HEK293 (cell line): ENCODE data around the gene SLA2.

Experiments
- CTCF ChIA-PET: fragments of 350-600 bp; formaldehyde crosslinking; extraction: SDS; loops from one replicate; lab custom pipeline; 2021; ENCODE audit warnings: antibody characterized with exemption; lab: Yijun Ruan, JAX
- POLR2A ChIA-PET: fragments of 300-600 bp; formaldehyde crosslinking; extraction: SDS; loops from one replicate; lab custom pipeline; 2020; ENCODE audit warnings: antibody characterized with exemption, inconsistent platforms; lab: Yijun Ruan, JAX
- H3K27ac ChIP-seq: fragments of 200-500 bp; sonication (Bioruptor generic); 2 replicates; pipeline ENCODE4 v1.5.1; 2014; ENCODE audit warnings: low read depth, low read length, control low read depth, inconsistent platforms; ENCODE audit errors: extremely low read depth
- H3K36me3 ChIP-seq, 2 experiments: fragments of 200-500 bp in 1 of 2; sonication (Bioruptor generic) in 1 of 2; 1 replicate in 1 of 2; 2 replicates in 1 of 2; pipeline ENCODE4 v1.5.1; 2014 to 2017; ENCODE audit warnings: inconsistent platforms in 2 of 2, low read length in 2 of 2; ENCODE audit not compliant: control insufficient read depth in 2 of 2, insufficient read depth in 1 of 2
- H3K4me1 ChIP-seq: fragments of 200-500 bp; sonication (Bioruptor generic); 2 replicates; pipeline ENCODE4 v1.5.1; 2014; ENCODE audit warnings: mild to moderate bottlenecking, low read length, inconsistent platforms; ENCODE audit not compliant: control insufficient read depth, insufficient read depth
- H3K4me3 ChIP-seq: 2 replicates; pipeline ENCODE4 v1.5.1; 2011; ENCODE audit warnings: low read depth, mild to moderate bottlenecking, control low read depth, low read length, moderate library complexity
- H3K9me3 ChIP-seq: fragments of 200-500 bp; sonication (Bioruptor generic); 2 replicates; pipeline ENCODE4 v1.5.1; 2014; ENCODE audit warnings: low read depth, low read length, inconsistent platforms; ENCODE audit not compliant: control insufficient read depth, insufficient read depth
- BCL11B ChIP-seq: fragments of 450-650 bp; formaldehyde crosslinking; IDR thresholded peaks from 2 replicates; pipeline ENCODE4 v1.5.1; 2016; ENCODE audit warnings: low read depth, missing biosample characterization, missing genetic modification characterization
- EGR2 ChIP-seq: fragments of 450-650 bp; formaldehyde crosslinking; IDR thresholded peaks from 2 replicates; pipeline ENCODE4 v1.5.1; 2016; ENCODE audit warnings: low read depth, missing biosample characterization, missing genetic modification characterization
- GLI4 ChIP-seq: fragments of 450-650 bp; formaldehyde crosslinking; IDR thresholded peaks from 2 replicates; pipeline ENCODE4 v1.5.1; 2016; ENCODE audit warnings: missing biosample characterization, missing genetic modification characterization
- GLIS1 ChIP-seq: fragments of 450-650 bp; formaldehyde crosslinking; IDR thresholded peaks from 2 replicates; pipeline ENCODE4 v1.5.1; 2016; ENCODE audit warnings: missing biosample characterization, missing genetic modification characterization
- KLF10 ChIP-seq: fragments of 450-650 bp; IDR thresholded peaks from 2 replicates; pipeline ENCODE4 v1.5.1; 2018; ENCODE audit warnings: missing biosample characterization, mild to moderate bottlenecking, missing genetic modification characterization
- REPIN1 ChIP-seq: fragments of 450-650 bp; formaldehyde crosslinking; IDR thresholded peaks from 2 replicates; pipeline ENCODE4 v1.5.1; 2017; ENCODE audit warnings: missing biosample characterization, missing genetic modification characterization, low read depth
- SP2 ChIP-seq: fragments of 450-650 bp; formaldehyde crosslinking; IDR thresholded peaks from 2 replicates; pipeline ENCODE4 v1.5.1; 2016; ENCODE audit warnings: missing biosample characterization, missing genetic modification characterization
- SP3 ChIP-seq: fragments of 450-650 bp; formaldehyde crosslinking; IDR thresholded peaks from 2 replicates; pipeline ENCODE4 v1.5.1; 2016; ENCODE audit warnings: missing biosample characterization, missing genetic modification characterization
- ZBTB8A ChIP-seq: fragments of 450-650 bp; formaldehyde crosslinking; IDR thresholded peaks from 2 replicates; pipeline ENCODE4 v1.5.1; 2016; ENCODE audit warnings: missing biosample characterization, missing genetic modification characterization
- ZFHX2 ChIP-seq: fragments of 450-650 bp; formaldehyde crosslinking; conservative IDR thresholded peaks from 2 replicates; pipeline ENCODE4 v1.5.1; 2016; ENCODE audit warnings: missing biosample characterization, missing genetic modification characterization
- ZNF16 ChIP-seq: fragments of 450-650 bp; formaldehyde crosslinking; IDR thresholded peaks from 2 replicates; pipeline ENCODE4 v1.5.1; 2016; ENCODE audit warnings: low read depth, missing biosample characterization, missing genetic modification characterization
- ZNF174 ChIP-seq: fragments of 450-650 bp; formaldehyde crosslinking; IDR thresholded peaks from 2 replicates; pipeline ENCODE4 v1.5.0; 2017; ENCODE audit warnings: missing biosample characterization, mild to moderate bottlenecking, missing genetic modification characterization
- ZNF202 ChIP-seq: fragments of 450-650 bp; formaldehyde crosslinking; IDR thresholded peaks from 2 replicates; pipeline ENCODE4 v1.5.1; 2016; ENCODE audit warnings: missing biosample characterization, missing genetic modification characterization, borderline replicate concordance
- ZNF335 ChIP-seq: fragments of 450-650 bp; formaldehyde crosslinking; conservative IDR thresholded peaks from 2 replicates; pipeline ENCODE4 v1.5.1; 2016; ENCODE audit warnings: missing biosample characterization, missing genetic modification characterization
- ZNF350 ChIP-seq: fragments of 450-650 bp; formaldehyde crosslinking; IDR thresholded peaks from 2 replicates; pipeline ENCODE4 v1.5.0; 2017; ENCODE audit warnings: missing biosample characterization, mild to moderate bottlenecking, missing genetic modification characterization
- ZNF423 ChIP-seq: fragments of 450-650 bp; formaldehyde crosslinking; IDR thresholded peaks from 2 replicates; pipeline ENCODE4 v1.5.1; 2016; ENCODE audit warnings: missing biosample characterization, missing genetic modification characterization
- ZNF544 ChIP-seq: fragments of 450-650 bp; formaldehyde crosslinking; IDR thresholded peaks from 2 replicates; pipeline ENCODE4 v1.5.0; 2017; ENCODE audit warnings: missing biosample characterization, missing genetic modification characterization
- ZNF561 ChIP-seq: fragments of 450-650 bp; IDR thresholded peaks from 2 replicates; pipeline ENCODE4 v1.5.1; 2018; ENCODE audit warnings: missing biosample characterization, missing genetic modification characterization, borderline replicate concordance
- ZNF600 ChIP-seq: fragments of 450-650 bp; formaldehyde crosslinking; IDR thresholded peaks from 2 replicates; pipeline ENCODE4 v1.5.1; 2016; ENCODE audit warnings: missing biosample characterization, missing genetic modification characterization
- ZNF629 ChIP-seq: fragments of 450-650 bp; formaldehyde crosslinking; IDR thresholded peaks from 2 replicates; pipeline ENCODE4 v1.5.1; 2017; ENCODE audit warnings: missing biosample characterization, missing genetic modification characterization
- ZNF791 ChIP-seq: fragments of 450-650 bp; formaldehyde crosslinking; IDR thresholded peaks from 2 replicates; pipeline ENCODE4 v1.5.1; 2016; ENCODE audit warnings: missing biosample characterization, missing genetic modification characterization
- TF ChIP-seq, protein P1 (sequence below): fragments of 450-650 bp; formaldehyde crosslinking; IDR thresholded peaks from 2 replicates; pipeline ENCODE4 v1.5.1; 2017; ENCODE audit warnings: missing biosample characterization, missing genetic modification characterization
- TF ChIP-seq, protein P2 (sequence below): sonication (generic); formaldehyde crosslinking; IDR thresholded peaks from 2 replicates; pipeline ENCODE4 v1.8.1; 2022; ENCODE audit warnings: mild to moderate bottlenecking, moderate library complexity, missing genetic modification reagents
- TF ChIP-seq, protein P3 (sequence below): fragments of 450-650 bp; formaldehyde crosslinking; IDR thresholded peaks from 2 replicates; pipeline ENCODE4 v1.5.1; 2016; ENCODE audit warnings: missing biosample characterization, missing genetic modification characterization
- TF ChIP-seq, protein P4 (sequence below): fragments of 450-650 bp; formaldehyde crosslinking; IDR thresholded peaks from 2 replicates; pipeline ENCODE4 v1.5.1; 2016; ENCODE audit warnings: missing biosample characterization, missing genetic modification characterization
- TF ChIP-seq, protein P5 (sequence below): fragments of 450-650 bp; formaldehyde crosslinking; IDR thresholded peaks from 2 replicates; pipeline ENCODE4 v1.5.1; 2016; ENCODE audit warnings: missing biosample characterization, missing genetic modification characterization

SLA2 gene

DNA sequence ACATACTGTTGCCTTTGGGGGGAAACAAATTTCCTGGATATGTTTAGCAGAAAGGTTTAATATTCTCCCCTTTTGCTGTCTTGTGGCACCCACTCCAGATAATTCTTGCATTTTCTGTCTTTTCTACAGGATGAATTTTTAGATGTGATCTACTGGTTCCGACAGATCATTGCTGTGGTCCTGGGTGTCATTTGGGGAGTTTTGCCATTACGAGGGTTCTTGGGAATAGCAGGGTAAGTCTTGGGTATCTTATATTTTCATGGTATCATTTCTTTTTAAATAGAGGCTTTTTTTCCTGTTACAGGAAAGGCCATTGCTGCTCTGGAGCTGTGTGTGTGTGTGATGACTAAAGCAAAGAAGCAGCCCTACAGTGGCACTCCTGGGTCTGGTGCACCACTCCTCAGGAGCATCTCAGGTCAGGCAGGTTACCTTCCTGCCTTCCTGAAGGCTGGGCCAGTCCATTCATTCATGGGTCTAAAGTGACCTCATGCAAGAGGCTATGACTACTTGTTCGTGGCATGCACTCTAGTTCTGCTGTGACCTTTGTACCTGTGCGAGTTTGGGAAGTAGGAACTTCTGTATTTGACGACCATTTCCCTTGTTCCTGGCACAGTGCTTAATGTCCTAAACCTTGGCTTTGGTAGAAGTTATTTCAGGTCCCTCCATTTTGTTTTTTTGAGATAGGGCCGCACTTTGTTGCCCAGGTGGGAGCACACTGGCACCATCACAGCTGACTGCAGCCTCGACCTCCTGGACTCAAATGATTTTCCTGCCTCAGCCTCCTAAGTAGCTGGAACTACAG lies 38.2 kb downstream of the SLA2 start:
- ChIA-PET POLR2A (interaction anchor here (0.7 kb wide), 2 partner anchors 55 to 59 kb away, joined by 4 to 6 read pairs; no protein-coding TSS in a partner anchor), CTCF (interaction anchor here (1.0 kb wide), 1 partner anchor 101 kb away, joined by 3 read pairs; no protein-coding TSS in a partner anchor)
- Histone ChIP-seq H3K4me1 (no peaks in the 10 kb centered on the region), H3K36me3 (peaks cover 31 to 55% of the 10 kb centered on the region in 2 experiments; a peak in 2 of 3 replicates), H3K27ac (no peak overlapping the region), H3K4me3 (no peak overlapping the region), H3K9me3 (no peaks in the 10 kb centered on the region)
- TF ChIP-seq KLF10 (tag by site-specific recombination) (no peak), ZNF561 (no peak), ZNF544 (tag by site-specific recombination) (no peak), ZNF174 (tag by site-specific recombination) (no peak)

DNA sequence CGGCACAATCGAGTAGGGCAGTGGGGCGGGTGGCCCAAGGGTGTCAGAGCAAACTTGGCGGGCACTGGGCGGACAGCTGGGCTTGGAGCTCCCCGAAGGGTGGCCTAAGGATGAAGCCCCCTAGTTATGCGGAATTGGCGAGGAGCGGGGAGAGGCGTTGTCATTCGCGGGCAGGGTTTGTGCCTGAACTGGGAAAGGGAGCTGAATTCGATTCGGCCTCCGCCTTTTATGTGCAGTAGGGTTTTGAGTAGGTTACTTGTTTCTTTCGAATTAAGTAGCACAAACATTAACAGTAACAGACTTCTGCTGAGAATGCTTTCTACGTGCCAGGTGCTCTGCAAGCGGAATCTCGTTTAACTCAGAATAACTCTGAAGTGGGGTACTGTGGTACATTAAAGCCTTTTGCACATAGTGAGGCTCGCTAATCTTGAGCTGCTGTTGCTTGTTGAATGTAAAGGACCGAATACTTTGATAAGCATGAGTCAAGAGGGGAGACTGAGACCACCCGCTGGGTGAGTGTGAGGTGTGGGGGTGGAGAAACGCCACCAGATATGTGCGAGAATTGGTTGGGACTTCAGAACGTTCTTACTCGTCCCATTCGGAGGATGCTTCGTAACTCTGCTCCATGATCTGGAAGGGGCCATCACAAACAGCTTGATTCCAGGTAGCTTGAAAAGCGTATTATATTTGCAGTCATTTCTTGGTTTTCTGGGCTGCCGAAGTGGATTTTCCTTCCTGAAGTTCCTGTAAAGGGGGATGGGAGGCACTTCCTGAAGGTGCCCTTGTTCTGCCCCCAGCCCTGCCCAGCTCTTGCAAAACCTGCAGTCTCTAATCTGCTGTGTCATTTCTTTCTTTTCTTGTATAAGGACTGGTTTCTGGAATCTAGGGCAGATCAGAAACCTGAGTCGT lies 39.6 kb downstream of the SLA2 start:
- Histone ChIP-seq H3K4me1 (no peaks in the 10 kb centered on the region), H3K27ac (peak overlapping the region; percentile 85), H3K36me3 (peaks cover 29 to 41% of the 10 kb centered on the region in 2 experiments; a peak in 2 of 3 replicates), H3K9me3 (no peaks in the 10 kb centered on the region), H3K4me3 (peak overlapping the region; percentile 93)
- ChIA-PET POLR2A (interaction anchor here (0.7 to 4.8 kb wide), 12 partner anchors 9 to 250 kb away, joined by 3 to 26 read pairs (median 5); partner anchors contain the start of genes DSN1 and TGIF2), CTCF (interaction anchor here (0.6 to 3.3 kb wide), 20 partner anchors 8 to 314 kb away, joined by 3 to 18 read pairs (median 4); partner anchors contain the start of gene DSN1)
- TF ChIP-seq ZNF791 (tag by site-specific recombination) (no peak), SP2 (no peak), ZNF423 (tag by site-specific recombination) (no peak), ZNF350 (tag by site-specific recombination) (no peak), ZNF16 (no peak), EGR2 (tag by site-specific recombination) (peak; percentile 46; the same call in 1 of the 2 replicates), GLI4 (tag by site-specific recombination) (no peak), SP3 (tag by site-specific recombination) (0 out of 2 replicates have a peak, but pooled peaks have one; percentile 9), ZNF335 (tag by site-specific recombination) (peak; percentile 60), ZFHX2 (tag by site-specific recombination) (peak; percentile 33; the same call in 1 of the 2 replicates), BCL11B (tag by site-specific recombination) (no peak), ZNF600 (tag by site-specific recombination) (peak; percentile 88), ZNF629 (tag by site-specific recombination) (0 out of 2 replicates have a peak, but pooled peaks have one; percentile 22), ZNF202 (tag by site-specific recombination) (no peak), ZBTB8A (tag by site-specific recombination) (peak; percentile 60), GLIS1 (tag by site-specific recombination) (no peak), REPIN1 (tag by site-specific recombination) (no peak)
- TF ChIP-seq, protein P1, sequence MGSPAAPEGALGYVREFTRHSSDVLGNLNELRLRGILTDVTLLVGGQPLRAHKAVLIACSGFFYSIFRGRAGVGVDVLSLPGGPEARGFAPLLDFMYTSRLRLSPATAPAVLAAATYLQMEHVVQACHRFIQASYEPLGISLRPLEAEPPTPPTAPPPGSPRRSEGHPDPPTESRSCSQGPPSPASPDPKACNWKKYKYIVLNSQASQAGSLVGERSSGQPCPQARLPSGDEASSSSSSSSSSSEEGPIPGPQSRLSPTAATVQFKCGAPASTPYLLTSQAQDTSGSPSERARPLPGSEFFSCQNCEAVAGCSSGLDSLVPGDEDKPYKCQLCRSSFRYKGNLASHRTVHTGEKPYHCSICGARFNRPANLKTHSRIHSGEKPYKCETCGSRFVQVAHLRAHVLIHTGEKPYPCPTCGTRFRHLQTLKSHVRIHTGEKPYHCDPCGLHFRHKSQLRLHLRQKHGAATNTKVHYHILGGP, result no peak
- TF ChIP-seq, protein P2, sequence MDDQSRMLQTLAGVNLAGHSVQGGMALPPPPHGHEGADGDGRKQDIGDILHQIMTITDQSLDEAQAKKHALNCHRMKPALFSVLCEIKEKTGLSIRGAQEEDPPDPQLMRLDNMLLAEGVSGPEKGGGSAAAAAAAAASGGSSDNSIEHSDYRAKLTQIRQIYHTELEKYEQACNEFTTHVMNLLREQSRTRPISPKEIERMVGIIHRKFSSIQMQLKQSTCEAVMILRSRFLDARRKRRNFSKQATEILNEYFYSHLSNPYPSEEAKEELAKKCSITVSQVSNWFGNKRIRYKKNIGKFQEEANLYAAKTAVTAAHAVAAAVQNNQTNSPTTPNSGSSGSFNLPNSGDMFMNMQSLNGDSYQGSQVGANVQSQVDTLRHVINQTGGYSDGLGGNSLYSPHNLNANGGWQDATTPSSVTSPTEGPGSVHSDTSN (CRISPR knock-in tag), result no peak
- TF ChIP-seq, protein P3, sequence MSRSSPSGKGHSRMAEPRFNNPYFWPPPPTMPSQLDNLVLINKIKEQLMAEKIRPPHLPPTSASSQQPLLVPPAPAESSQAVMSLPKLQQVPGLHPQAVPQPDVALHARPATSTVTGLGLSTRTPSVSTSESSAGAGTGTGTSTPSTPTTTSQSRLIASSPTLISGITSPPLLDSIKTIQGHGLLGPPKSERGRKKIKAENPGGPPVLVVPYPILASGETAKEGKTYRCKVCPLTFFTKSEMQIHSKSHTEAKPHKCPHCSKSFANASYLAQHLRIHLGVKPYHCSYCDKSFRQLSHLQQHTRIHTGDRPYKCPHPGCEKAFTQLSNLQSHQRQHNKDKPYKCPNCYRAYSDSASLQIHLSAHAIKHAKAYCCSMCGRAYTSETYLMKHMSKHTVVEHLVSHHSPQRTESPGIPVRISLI, result no peak
- TF ChIP-seq, protein P4, sequence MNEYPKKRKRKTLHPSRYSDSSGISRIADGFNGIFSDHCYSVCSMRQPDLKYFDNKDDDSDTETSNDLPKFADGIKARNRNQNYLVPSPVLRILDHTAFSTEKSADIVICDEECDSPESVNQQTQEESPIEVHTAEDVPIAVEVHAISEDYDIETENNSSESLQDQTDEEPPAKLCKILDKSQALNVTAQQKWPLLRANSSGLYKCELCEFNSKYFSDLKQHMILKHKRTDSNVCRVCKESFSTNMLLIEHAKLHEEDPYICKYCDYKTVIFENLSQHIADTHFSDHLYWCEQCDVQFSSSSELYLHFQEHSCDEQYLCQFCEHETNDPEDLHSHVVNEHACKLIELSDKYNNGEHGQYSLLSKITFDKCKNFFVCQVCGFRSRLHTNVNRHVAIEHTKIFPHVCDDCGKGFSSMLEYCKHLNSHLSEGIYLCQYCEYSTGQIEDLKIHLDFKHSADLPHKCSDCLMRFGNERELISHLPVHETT (tag by site-specific recombination), result no peak
- TF ChIP-seq, protein P5, sequence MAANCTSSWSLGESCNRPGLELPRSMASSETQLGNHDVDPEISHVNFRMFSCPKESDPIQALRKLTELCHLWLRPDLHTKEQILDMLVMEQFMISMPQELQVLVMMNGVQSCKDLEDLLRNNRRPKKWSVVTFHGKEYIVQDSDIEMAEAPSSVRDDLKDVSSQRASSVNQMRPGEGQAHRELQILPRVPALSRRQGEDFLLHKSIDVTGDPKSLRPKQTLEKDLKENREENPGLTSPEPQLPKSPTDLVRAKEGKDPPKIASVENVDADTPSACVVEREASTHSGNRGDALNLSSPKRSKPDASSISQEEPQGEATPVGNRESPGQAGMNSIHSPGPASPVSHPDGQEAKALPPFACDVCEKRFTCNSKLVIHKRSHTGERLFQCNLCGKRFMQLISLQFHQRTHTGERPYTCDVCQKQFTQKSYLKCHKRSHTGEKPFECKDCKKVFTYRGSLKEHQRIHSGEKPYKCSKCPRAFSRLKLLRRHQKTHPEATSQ (tag by site-specific recombination), result no peak
